Measurements from ENCODE around the gene TFPT. TPM values are rescaled to one million over a fixed set of nuclear protein-coding genes. Genes with fewer than 3 reads are reported as not detected.

The TFPT gene
- total RNA-seq, 1 experiment from 2014 or later = 45.4 TPM

DNA sequence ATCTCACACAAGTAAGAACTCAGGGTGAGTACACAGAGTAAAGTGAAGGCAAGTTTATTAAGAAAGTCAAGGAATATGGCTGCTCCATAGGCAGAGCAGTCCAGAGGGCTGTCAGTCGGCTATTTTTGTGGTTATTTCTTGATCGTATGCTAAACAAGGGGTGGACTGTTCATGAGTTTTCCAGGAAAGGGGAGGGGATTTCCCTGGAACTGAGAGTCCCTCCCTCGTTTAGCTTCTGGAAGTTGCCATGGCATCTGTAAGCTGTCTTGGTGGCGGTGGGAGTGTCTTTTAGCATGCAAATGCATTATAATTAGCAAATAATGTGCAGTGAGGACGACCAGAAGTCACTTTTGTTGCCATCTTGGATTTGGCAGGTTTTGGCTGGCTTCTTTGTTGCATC, 46.0 kb downstream of the TFPT start:
- Histone ChIP-seq H3K27ac (ENCODE audit: low read length) (no peak overlapping the region), H3K4me3 (ENCODE audit: low read depth in 2 of 2, low read length in 2 of 2) (no peak overlapping the region), H3K4me1 (ENCODE audit: control insufficient read depth, insufficient read depth, low read length) (no peaks in the 10 kb centered on the region), H3K27me3 (ENCODE audit: control insufficient read depth, insufficient read depth, low read length) (no peaks in the 10 kb centered on the region), H3K9me3 (ENCODE audit: control insufficient read depth, insufficient read depth, low read depth, low read length) (peaks cover 6% of the 10 kb centered on the region; the same call in 1 of the 2 replicates), H3K36me3 (ENCODE audit: control insufficient read depth, insufficient read depth, low read length) (no peaks in the 10 kb centered on the region)
- intact Hi-C loops (cut with micrococcal nuclease; ENCODE audit: unreplicated experiment) (no loop called here), in situ Hi-C loops (cut with HindIII; ENCODE audit: low pct_unique_long_range_greater_than_20kb, low sequenced_read_pairs) (no loop called here)
- ATAC-seq = no peak
- ChIA-PET POLR2A (interaction anchor here (0.6 kb wide), 1 partner anchor 10 kb away, joined by 4 read pairs; no protein-coding TSS in a partner anchor), CTCF (no interaction called here)
- no TSS peak for BruUV-seq (replicated peaks)
- TF ChIP-seq REST (IDR thresholded peaks at IDR 0.05; ENCODE audit: insufficient read depth in 1 of 2, low read depth in 2 of 2, low read length in 1 of 2) (no peak), SIN3A (IDR thresholded peaks at IDR 0.05; ENCODE audit: borderline replicate concordance, insufficient read depth, low read depth, low read length) (no peak), POLR2AphosphoS5 (IDR thresholded peaks at IDR 0.05; ENCODE audit: low read depth, low read length) (no peak), TCF7L2 (IDR thresholded peaks at IDR 0.05; ENCODE audit: low read depth, low read length) (no peak)
- TF ChIP-seq, protein P1, sequence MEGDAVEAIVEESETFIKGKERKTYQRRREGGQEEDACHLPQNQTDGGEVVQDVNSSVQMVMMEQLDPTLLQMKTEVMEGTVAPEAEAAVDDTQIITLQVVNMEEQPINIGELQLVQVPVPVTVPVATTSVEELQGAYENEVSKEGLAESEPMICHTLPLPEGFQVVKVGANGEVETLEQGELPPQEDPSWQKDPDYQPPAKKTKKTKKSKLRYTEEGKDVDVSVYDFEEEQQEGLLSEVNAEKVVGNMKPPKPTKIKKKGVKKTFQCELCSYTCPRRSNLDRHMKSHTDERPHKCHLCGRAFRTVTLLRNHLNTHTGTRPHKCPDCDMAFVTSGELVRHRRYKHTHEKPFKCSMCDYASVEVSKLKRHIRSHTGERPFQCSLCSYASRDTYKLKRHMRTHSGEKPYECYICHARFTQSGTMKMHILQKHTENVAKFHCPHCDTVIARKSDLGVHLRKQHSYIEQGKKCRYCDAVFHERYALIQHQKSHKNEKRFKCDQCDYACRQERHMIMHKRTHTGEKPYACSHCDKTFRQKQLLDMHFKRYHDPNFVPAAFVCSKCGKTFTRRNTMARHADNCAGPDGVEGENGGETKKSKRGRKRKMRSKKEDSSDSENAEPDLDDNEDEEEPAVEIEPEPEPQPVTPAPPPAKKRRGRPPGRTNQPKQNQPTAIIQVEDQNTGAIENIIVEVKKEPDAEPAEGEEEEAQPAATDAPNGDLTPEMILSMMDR (IDR thresholded peaks at IDR 0.05) = no peak
- no peak for DNase-seq (ENCODE audit: low read depth, low spot score)

DNA sequence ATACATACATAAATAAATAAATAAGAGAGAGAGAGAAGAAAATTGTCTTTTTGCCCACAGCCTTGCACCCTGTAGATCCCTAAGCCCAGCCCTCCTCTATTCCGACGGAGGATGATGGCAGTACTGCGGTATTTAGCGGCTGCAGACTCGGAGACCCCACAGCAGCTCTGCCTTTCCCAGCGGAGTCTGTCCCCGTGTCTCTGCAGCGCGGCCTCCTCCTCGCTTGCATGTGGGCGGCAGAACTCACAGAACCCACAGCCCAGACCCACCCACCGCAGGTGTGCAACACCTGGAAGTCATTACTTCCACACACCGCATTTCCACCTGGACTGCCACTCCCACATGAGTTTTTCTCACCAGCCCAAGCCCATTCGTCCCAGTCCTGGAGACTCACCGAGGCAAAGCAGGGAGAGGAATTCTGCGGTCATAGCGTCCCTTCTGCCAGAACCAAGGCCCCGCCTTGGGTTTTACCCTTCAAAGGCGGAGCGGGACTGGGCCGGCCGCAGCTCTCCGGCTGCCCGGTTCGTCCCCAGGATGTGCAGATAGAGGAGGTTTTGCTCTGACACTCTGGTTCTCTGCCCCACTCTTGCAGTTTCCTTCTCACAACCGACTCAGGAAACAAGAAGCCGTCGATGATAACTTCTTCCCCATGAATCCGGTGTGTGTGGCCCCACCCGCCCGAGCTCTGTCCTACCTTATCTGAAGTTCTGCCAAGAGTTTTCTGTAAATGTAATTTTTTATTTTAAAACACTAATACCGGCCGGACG, 51.9 kb downstream of the TFPT start, which contains the start of gene VSTM1:
Gene VSTM1, minus strand, starts transcription at position 548 of the 767 bp plus-strand sequence. Its CDS starts 120 bp downstream, at position 428.
- peak; percentile 44 for ATAC-seq
- TF ChIP-seq SIN3A (IDR thresholded peaks at IDR 0.05; ENCODE audit: borderline replicate concordance, insufficient read depth, low read depth, low read length) (no peak), TCF7L2 (IDR thresholded peaks at IDR 0.05; ENCODE audit: low read depth, low read length) (no peak), POLR2AphosphoS5 (IDR thresholded peaks at IDR 0.05; ENCODE audit: low read depth, low read length) (no peak), REST (IDR thresholded peaks at IDR 0.05; ENCODE audit: insufficient read depth in 1 of 2, low read depth in 2 of 2, low read length in 1 of 2) (no peak)
- TF ChIP-seq, protein P1 (IDR thresholded peaks at IDR 0.05) = no peak
- DNase-seq (ENCODE audit: low read depth, low spot score) = no peak
- Histone ChIP-seq H3K27me3 (ENCODE audit: control insufficient read depth, insufficient read depth, low read length) (no peaks in the 10 kb centered on the region), H3K36me3 (ENCODE audit: control insufficient read depth, insufficient read depth, low read length) (no peaks in the 10 kb centered on the region), H3K4me1 (ENCODE audit: control insufficient read depth, insufficient read depth, low read length) (no peaks in the 10 kb centered on the region), H3K4me3 (ENCODE audit: low read depth in 2 of 2, low read length in 2 of 2) (no peak within 1 kb of the TSS), H3K27ac (ENCODE audit: low read length) (no peak within 1 kb of the TSS), H3K9me3 (ENCODE audit: control insufficient read depth, insufficient read depth, low read depth, low read length) (no peaks in the 10 kb centered on the region)
- intact Hi-C loops (cut with micrococcal nuclease; ENCODE audit: unreplicated experiment) (no loop called here), in situ Hi-C loops (cut with HindIII; ENCODE audit: low pct_unique_long_range_greater_than_20kb, low sequenced_read_pairs) (no loop called here)
- ChIA-PET CTCF (interaction anchor here (0.6 kb wide), 2 partner anchors 210 to 558 kb away, joined by 3 read pairs; no protein-coding TSS in a partner anchor), POLR2A (interaction anchor here (0.5 to 0.6 kb wide), 2 partner anchors 40 to 196 kb away, joined by 4 to 6 read pairs; partner anchors contain the start of gene MYADM)
- BruUV-seq (replicated peaks) = no TSS peak
